ENCODE results near the gene FILIP1L. TPM values are rescaled to one million over a fixed set of nuclear protein-coding genes. Genes with fewer than 3 reads are reported as not detected.

The FILIP1L gene
- total RNA-seq, 4 donors from 2014 or later = 113 to 149 (median 122) TPM

DNA sequence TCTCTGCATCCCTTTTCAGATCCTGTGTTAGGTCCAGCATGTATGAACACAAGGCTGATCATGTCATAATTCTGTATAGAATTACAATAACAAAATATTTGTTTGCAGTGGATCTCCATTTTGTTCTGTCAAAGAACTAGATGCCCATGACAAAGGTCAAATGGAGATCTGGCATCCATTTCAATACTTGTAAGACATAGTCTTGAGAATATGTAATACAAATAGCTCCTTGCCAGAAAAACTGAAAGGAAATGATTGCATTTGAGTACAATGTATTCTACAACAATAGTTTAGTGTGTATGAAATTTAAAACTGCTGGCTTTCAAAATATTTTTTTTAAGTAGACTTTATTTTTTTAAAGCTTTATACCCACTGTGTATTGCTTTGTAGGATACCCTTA, 195.6 kb downstream of the FILIP1L start:
- Histone ChIP-seq H3K27ac (no peak overlapping the region), H3K4me3 (no peak overlapping the region), H3K27me3 (no peaks in the 10 kb centered on the region), H3K9me3 (no peaks in the 10 kb centered on the region), H3K36me3 (no peaks in the 10 kb centered on the region), H3K4me1 (peaks cover 0 to 32% (median 14%) of the 10 kb centered on the region in 3 donors)
- no peak for TF ChIP-seq POLR2A (IDR thresholded peaks at IDR 0.05)
- no peak for TF ChIP-seq POLR2AphosphoS5 (IDR thresholded peaks at IDR 0.05)
- TF ChIP-seq, protein P1, sequence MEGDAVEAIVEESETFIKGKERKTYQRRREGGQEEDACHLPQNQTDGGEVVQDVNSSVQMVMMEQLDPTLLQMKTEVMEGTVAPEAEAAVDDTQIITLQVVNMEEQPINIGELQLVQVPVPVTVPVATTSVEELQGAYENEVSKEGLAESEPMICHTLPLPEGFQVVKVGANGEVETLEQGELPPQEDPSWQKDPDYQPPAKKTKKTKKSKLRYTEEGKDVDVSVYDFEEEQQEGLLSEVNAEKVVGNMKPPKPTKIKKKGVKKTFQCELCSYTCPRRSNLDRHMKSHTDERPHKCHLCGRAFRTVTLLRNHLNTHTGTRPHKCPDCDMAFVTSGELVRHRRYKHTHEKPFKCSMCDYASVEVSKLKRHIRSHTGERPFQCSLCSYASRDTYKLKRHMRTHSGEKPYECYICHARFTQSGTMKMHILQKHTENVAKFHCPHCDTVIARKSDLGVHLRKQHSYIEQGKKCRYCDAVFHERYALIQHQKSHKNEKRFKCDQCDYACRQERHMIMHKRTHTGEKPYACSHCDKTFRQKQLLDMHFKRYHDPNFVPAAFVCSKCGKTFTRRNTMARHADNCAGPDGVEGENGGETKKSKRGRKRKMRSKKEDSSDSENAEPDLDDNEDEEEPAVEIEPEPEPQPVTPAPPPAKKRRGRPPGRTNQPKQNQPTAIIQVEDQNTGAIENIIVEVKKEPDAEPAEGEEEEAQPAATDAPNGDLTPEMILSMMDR (IDR thresholded peaks at IDR 0.05) = no peak
- TF ChIP-seq EP300 (IDR thresholded peaks at IDR 0.05) = no peak
- no peak for ATAC-seq

DNA sequence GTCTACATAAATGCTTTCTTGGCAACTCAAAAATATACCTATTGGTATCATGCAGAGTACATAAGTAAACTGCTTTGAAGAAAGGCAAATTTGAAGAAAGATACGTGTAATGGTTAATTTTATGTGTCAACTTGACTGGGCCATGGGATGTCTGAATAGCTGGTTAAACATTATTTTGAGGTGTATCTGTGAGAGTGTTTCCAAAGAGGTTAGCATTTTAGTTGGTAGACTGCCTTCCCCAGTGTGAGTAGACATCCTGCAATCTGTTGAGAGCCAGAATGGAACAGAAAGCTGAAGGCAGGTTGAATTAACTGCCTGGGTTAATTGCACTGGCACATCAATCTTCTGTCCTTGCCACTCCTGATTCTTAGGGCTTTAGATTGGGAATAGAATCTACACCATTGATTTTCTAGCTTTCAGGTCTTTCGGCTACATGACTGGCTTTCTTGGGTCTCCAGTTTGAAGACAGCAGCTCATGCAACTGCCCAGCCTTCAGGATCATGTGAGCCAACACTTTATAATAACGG, 198.3 kb downstream of the FILIP1L start:
- Histone ChIP-seq H3K9me3 (no peaks in the 10 kb centered on the region), H3K36me3 (no peaks in the 10 kb centered on the region), H3K27me3 (no peaks in the 10 kb centered on the region), H3K4me3 (no peak overlapping the region), H3K27ac (no peak overlapping the region), H3K4me1 (peaks cover 0 to 35% (median 10%) of the 10 kb centered on the region in 3 donors)
- WGBS, 2 donors (ENCODE audit: low coverage in 1 of 2) = 82 to 100% methylated on average over 2 of the region's 3 CpGs
- no peak for ATAC-seq
- TF ChIP-seq POLR2AphosphoS5 (IDR thresholded peaks at IDR 0.05) (no peak), POLR2A (IDR thresholded peaks at IDR 0.05) (no peak), EP300 (IDR thresholded peaks at IDR 0.05) (no peak)
- TF ChIP-seq, protein P1 (IDR thresholded peaks at IDR 0.05) = no peak

DNA sequence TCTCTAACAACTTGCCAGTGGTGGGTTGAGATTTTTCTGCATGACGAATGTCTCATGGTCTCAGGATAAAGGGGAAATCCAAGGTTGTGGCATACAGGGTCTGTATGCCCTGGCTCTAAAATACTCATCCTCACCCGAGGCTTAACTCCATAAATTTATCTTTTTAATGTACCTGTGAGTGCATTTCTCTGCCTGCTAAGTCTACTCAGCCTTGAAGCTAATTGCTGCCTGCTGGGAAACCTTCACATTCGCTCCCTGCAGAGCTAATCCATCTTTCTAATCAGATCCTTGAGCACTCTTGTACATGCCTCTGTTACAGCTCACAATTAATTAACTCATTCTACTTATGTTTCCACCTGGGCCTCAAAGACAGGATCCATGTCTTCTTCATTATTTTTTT, 202.9 kb downstream of the FILIP1L start:
- TF ChIP-seq POLR2A (IDR thresholded peaks at IDR 0.05) (no peak), EP300 (IDR thresholded peaks at IDR 0.05) (no peak), POLR2AphosphoS5 (IDR thresholded peaks at IDR 0.05) (no peak)
- TF ChIP-seq, protein P1 (IDR thresholded peaks at IDR 0.05) = no peak
- Histone ChIP-seq H3K27me3 (no peaks in the 10 kb centered on the region), H3K4me1 (peaks cover 0 to 12% (median 5%) of the 10 kb centered on the region in 3 donors), H3K27ac (peak overlapping the region in 1 of 4 donors; percentile 31), H3K9me3 (no peaks in the 10 kb centered on the region), H3K4me3 (no peak overlapping the region), H3K36me3 (no peaks in the 10 kb centered on the region)
- no peak for ATAC-seq
- 24 to 47% methylated on average over 3 of the region's 3 CpGs for WGBS, 2 donors (ENCODE audit: low coverage in 1 of 2)

DNA sequence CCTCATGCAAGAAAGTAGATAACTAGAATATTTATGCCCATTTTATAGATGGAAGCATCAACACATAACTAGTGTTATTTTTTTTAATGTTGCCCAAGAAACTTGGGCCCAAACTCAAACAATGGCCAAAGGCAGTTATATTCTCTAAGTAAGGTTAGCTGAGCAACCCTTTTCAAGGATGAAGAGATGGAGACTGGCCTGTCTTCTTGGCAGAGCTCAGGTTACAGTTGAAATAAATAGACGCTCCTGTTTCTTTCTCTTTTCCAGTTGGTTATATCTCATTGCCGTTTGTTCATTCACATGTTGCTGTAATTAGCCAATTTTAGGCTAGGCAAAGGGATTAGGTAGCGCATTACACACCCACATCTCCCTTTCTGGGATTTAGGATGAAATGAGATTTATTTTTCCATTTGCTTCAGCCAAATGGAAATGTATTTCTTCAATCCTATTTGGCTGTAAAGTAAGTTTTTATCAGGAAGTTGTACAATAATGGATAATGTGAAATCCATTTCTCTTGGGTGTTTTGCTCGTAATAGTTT, 203.5 kb downstream of the FILIP1L start:
- 21 to 41% methylated on average over 4 of the region's 4 CpGs for WGBS, 2 donors (ENCODE audit: low coverage in 1 of 2)
- peak overlapping the region; percentile 7 to 55 (median 32) for H3K27ac ChIP-seq
- ATAC-seq = no peak
- H3K9me3 ChIP-seq = no peaks in the 10 kb centered on the region
- H3K27me3 ChIP-seq = no peaks in the 10 kb centered on the region
- peaks cover 0 to 12% (median 5%) of the 10 kb centered on the region in 3 donors for H3K4me1 ChIP-seq
- no peak overlapping the region for H3K4me3 ChIP-seq
- no peak for TF ChIP-seq EP300 (IDR thresholded peaks at IDR 0.05)
- peak; percentile 16 for TF ChIP-seq POLR2AphosphoS5 (IDR thresholded peaks at IDR 0.05)
- H3K36me3 ChIP-seq = no peaks in the 10 kb centered on the region

DNA sequence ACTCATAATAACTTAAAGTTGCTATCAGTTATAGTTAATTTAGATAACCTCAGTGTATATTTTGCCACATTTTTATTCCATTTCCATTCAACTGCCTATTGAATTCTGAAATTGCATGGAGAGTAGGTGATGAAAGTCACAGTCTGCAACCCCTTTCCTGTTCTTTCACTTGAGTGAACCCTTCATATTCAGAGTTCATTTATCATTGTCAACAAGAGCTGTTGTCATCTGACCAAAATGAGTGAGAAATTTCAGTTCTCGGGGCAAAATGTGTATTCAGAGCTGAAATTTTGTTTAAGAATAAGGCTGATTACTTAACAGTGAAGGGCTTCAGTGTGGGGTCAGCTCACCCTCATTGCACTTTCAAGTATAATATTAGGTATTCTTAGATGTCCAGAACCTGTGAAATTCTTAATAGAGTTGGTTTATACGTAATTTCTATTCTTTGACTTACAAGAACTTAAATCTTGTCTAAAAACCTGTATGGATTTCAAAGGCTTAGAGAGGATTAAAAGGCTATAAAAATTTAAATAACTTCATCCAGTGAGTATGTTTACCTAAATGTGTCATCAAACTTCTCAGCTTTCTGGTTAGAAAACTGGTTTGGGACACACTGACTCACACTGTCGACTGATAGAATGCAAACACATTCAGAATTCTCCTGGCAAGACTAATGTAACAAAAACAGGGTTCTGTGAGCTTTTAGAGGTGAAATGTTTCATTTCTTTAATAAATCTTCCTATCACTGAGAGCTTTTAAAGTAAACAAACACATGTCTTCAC, 204.4 kb downstream of the FILIP1L start:
- H3K36me3 ChIP-seq = no peaks in the 10 kb centered on the region
- H3K9me3 ChIP-seq = no peaks in the 10 kb centered on the region
- H3K27me3 ChIP-seq = no peaks in the 10 kb centered on the region
- H3K27ac ChIP-seq = peak overlapping the region; percentile 7 to 55 (median 32)
- H3K4me1 ChIP-seq = peaks cover 0 to 12% (median 5%) of the 10 kb centered on the region in 3 donors
- TF ChIP-seq, protein P1 (IDR thresholded peaks at IDR 0.05) = no peak
- no peak overlapping the region for H3K4me3 ChIP-seq
- 21 to 54% methylated on average over 3 of the region's 3 CpGs for WGBS, 2 donors (ENCODE audit: low coverage in 1 of 2)
- no peak for ATAC-seq
